ENCODE results near the gene STPG1.

- TF ChIP-seq, protein P1, sequence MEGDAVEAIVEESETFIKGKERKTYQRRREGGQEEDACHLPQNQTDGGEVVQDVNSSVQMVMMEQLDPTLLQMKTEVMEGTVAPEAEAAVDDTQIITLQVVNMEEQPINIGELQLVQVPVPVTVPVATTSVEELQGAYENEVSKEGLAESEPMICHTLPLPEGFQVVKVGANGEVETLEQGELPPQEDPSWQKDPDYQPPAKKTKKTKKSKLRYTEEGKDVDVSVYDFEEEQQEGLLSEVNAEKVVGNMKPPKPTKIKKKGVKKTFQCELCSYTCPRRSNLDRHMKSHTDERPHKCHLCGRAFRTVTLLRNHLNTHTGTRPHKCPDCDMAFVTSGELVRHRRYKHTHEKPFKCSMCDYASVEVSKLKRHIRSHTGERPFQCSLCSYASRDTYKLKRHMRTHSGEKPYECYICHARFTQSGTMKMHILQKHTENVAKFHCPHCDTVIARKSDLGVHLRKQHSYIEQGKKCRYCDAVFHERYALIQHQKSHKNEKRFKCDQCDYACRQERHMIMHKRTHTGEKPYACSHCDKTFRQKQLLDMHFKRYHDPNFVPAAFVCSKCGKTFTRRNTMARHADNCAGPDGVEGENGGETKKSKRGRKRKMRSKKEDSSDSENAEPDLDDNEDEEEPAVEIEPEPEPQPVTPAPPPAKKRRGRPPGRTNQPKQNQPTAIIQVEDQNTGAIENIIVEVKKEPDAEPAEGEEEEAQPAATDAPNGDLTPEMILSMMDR (IDR thresholded peaks at IDR 0.05; ENCODE audit: low read length), result no peak
- TF ChIP-seq EZH2 (optimal IDR thresholded peaks at IDR 0.05; ENCODE audit: low read depth, low read length) (no peak), EZH2phosphoT487 (IDR thresholded peaks at IDR 0.05; ENCODE audit: low read length) (no peak)
Measured at GRCh38 chr1:24392982-24393650, 20.5 kb downstream of the STPG1 start.
